NCI-H1417 (cell line): ENCODE measurements around the gene RASA4B.
"Not testable (repeated sequence)": the region's sequence is repeated elsewhere in the genome, so short reads cannot be mapped to it uniquely, and the experiment has no call there.

Source experiments
- DNase-seq, 3 experiments: peaks; one replicate each; lab custom pipeline; 2025; lab: John Stamatoyannopoulos, UW

Gene RASA4B

DNA sequence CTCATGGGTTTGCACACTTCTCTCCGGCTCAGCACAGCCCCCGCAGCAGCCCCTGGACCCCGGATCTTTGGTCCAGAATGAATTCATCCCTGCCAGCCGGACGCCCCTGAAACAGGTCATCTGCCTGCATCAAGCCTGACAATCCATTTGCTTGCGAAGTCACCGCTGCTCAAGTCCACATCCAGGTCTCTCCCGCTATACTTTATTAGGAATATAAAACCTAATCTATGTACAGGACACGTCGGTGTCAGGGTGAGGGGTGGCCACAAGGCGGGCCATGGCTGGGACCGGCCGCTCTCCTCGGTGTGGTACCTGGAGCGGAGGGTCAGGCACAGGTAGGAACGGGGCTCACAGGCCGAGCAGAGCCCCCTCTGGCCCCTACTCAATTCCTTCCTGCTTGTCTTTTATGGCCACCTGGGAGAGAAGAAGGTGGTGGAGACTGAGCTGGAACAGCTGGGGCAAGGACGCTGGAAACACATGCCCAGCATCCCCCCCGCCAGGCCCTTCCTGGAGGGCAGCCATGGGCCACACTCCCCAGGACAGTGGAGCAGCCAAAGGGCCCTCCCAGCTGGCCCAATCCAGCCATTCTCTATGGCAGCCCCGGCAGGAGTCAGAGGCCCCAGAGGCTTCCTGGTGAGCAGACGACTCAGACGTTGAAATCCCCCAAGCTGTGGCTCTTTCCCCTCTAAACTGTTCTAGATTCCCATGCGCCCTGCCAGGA is 44.1 kb downstream of the RASA4B start:
- DNase-seq: no peak

DNA sequence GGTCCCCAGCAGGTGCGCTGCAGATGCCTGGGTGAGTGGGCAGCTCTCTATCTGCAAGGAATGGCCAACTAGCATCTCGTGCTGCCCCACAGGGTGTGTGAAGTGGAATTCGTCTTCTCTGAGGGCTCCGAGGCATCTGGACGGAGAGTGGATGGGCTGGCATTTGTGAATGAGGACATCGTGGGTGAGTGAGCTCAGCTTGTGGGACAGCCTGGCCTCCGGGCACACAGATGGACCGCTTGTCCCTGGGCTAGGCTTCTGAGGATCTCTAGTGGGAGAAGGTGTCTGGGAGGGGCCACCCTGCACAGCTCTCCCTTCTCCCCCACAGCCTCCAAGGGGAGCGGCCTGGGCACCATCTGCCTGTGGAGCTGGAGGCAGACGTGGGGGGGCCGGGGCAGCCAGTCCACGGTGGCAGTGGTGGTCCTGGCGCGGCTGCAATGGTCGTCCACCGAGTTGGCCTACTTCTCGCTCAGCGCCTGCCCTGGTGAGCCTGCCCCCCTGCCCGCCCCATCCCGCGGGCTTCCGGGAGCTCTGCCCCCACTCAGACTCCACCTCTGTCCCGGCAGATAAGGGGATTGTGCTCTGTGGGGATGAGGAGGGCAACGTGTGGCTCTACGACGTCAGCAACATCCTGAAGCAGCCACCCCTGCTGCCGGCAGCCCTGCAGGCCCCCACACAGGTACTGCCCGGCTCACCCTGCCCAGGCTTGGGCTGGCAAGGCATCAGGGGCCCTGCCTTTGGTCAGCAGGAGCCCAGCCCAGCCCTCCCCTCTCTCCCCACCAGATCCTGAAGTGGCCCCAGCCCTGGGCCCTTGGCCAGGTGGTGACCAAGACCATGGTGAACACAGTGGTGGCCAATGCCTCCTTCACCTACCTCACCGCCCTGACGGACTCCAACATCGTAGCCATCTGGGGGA is 45.2 kb downstream of the RASA4B start:
- no peak for DNase-seq

DNA sequence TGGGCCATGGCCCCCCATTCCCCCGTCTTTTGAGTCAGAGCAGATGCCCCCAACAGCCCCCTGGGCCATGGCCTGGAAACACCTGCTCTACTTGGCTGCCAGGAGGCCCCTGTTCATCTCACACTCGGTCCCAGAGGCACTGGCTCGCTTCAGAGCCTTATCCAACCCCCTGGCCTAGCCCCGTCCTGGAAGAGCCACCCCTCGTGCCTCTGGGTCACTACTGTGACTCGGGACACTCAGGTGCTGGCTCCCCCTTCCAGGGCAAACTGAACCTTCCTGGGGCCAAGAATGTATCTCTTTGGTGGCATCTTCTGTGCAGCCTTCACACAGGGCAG is 45.8 kb downstream of the RASA4B start:
- no peak for DNase-seq

DNA sequence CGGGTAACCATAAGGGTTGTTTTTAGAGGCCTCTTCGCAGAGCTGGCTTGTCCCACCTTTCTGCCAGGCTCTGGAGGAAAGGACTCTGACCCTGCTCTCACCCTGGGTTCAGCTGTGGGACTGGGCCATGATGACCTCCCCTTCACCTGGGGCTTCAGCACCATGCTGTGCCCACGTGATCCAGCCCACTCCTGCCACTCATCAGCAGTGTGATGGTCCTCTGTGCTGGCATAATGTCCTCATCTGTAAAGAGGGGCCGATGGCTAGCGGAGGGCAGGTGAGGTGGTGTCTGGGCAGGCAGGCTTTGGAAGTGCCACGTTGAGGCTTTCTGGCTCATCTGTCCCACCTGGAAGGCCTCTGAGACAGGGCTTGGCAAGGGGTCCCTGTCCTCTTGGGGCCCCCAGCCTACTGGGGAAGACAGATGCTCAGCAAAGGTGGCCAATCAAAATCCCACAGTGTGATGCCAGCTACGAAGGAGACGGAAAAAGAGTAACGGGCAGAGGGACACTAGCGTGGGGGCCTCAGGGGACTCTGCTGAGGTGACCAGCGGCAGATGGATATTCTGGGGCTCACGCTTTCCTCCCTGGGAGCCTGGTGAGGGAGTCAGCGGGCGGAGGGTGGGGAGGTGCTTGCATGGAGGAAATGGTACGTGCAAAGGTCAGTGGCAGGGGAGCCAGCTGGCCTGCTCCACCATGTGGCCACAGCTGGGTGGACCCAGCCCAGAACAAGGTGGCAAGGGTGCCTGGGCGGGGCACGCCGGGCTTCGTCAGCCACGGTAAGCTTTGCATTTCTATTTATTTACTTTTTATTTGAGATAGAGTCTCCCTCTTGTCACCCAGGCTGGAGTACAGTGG is 47.4 kb downstream of the RASA4B start:
- no peak for DNase-seq

DNA sequence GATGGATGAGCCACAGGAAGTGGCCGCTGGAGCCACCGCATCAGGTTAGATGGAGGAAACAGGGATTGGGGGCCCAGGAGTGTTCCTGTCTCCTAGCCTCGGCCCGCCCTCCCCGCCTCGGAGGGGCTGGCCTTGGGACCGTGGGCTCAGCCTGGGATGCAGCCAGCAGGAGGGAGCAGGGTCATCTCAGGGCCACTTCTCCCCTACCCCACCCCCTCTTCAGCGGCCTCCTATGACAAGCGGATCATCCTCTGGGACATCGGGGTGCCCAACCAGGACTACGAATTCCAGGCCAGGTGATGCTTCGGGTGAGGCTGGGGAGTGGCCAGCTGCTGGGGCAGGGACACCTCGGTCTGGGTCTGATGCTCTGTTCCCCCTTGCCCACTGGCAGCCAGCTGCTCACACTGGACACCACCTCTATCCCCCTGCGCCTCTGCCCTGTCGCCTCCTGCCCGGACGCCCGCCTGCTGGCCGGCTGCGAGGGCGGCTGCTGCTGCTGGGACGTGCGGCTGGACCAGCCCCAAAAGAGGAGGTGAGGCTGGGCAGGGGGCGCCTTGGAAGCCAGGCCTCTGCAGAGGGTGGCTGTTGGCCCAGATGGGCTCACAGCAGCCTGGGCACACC is 48.1 kb downstream of the RASA4B start:
- no peak for DNase-seq

DNA sequence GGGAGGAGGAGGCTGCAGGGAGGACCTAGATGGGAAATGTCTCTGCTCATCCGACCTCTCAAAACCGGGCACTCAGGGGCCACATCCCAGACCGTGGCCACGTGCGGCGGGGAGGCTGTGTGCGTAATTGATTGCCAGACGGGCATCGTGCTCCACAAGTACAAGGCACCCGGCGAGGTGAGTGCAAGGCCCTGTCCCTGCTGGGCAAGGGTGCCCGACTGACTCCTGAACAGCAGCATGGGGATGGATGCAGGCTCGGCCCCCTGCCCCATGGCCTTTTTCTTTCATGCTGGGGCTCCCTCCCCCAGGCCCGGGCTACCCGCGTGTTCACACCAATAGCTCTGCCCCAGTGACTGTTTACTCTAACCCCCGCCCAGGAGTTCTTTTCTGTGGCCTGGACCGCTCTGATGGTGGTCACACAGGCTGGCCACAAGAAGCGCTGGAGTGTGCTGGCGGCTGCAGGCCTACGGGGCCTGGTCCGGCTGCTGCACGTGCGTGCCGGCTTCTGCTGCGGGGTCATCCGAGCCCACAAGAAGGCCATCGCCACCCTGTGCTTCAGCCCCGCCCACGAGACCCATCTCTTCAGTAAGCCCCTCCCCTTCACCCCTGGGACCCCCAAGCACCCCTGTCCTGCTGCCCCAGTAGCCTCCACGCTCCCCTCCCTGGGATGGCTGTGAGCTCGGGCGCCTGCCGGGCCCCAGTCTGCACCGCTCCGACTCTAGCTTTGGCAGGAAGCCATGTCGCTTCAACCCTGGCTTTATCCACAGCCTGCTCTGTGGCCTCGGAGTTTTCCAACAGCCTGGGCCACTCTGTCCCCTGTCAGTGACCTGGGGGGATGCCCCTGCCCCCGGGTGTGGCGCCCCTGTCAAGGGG is 48.9 kb downstream of the RASA4B start:
- no peak for DNase-seq

DNA sequence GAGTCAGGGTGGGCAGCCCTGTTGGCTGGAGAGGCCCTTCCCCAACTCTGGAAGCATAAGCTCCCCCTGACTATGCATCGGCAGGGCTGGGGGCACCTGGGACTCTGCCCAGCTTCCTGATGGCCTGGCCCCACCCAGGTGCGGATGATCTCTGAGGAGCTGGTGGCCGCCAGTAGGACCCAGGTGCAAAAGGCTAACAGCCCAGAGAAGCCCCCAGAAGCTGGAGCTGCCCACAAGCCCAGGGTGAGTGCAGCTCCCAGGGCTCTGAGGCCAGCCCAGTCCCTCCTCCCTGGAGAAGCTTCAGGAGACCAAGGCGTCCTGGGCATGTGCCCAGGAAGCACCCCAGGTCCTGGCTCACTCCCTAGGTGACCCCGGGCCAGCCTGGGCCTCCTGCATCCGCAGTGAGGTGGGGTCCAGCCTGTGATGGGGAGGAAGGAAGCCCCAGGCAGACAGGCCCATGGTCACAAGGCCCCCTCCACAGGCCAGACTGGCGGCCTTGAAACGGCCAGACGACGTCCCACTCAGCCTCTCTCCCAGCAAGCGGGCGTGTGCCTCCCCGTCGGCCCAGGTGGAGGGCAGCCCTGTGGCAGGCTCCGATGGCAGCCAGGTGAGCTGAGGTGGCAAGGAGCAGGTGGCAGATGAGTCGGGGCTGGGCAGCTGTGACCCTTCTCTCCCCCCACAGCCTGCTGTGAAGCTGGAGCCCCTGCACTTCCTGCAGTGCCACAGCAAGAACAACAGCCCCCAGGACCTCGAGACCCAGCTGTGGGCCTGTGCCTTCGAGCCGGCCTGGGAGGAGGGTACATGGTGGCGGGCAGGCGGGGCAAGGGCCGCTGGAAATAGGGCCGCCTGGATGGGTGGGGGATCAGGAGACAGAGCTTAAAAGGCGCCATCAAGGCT is 49.7 kb downstream of the RASA4B start:
- no peak for DNase-seq

DNA sequence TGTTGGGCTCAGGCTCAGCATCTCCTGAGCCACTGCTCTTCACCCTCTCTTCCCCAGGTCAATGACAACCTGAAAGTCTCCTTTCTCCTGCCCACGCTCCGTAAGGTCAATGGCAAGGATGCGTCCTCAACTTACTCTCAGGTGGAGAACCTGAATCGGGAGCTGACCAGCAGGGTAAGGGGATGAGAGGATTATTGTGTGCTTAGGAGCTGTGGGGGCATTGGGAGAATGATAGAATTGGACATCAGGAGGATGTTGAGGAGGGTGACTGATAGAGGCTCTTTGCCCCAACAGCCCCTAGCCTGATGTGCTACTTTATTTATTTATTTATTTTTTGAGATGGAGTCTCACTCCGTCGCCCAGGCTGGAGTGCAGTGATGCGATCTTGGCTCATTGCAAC is 51.5 kb downstream of the RASA4B start:
- DNase-seq: no peak

DNA sequence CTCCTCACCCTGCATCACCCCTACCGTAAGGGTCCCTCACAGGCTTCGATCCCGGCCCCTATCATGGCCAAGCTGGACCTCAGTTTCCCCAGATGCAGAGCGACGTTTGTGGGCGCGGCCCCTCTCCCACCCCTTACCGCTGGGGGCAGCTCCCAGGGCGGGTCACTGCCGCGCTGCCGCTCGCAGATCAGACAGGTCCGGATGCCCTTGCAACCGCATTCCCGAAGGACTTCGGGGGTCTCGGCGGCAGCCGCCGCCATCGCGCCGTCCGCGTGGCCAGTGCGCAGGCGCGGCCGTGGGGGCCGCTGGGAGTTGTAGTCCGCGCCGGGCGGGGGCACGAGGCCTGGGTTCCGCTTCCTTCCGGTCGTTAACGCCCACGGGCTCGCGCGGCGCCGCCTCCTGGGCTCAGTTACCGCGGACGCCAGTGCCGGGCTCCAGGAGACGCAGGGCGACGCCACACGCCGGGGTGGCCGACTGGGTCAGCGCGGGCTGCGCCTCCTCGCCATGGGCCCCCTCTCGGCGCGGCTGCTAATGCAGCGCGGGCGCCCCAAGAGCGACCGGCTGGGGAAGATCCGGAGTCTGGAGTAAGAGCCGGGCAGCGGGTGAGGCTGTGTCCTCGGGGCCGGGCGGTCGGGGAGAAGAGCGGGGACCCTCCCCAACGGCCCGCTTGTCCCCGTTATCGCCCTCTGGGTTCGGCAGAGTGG is 52.8 kb downstream of the RASA4B start, which contains the start of the genes ALKBH4 and LRWD1:
Gene ALKBH4 (minus strand): TSS at position 287 of the 704 bp plus-strand sequence. CDS start 27 bp downstream, at position 260.
Gene LRWD1 (plus strand): TSS at position 408 of the 704 bp plus-strand sequence. CDS start 97 bp downstream, at position 505.
- DNase-seq: peak; percentile 95 to 97 (median 95)

DNA sequence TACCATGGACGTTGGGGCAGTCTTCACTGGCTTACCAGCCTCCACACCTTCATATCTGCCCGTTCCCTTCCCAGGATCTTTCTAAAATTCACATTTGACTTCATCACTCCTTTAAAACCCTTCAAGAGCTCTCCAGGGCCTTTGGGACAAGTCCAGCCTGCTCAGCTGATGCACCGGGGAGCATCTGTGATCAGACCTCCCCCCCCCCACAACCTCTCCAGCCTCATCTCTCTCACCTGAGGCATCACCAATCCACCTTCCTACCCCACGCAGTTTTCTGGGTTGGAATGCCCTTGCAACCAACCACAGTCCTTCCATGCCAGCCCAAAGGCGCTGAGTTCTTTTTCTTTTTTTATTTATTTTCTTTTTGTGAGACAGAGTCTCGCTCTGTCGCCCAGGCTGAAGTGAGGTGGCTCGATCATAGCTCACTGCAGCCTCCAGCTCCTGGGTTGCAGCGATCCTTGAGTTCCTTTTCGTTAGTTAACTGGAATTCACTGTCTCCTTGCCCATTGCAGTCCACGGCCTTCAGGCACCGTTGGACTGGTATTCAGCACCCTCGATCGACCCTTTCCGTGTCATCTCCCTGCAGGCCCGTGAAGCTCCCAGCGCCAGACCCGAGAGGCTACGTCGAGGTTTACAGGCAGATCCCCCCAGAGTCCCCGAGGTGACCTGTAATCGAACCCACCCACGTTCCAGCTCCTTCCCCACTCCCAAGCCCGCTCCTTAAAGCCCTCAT is 53.6 kb downstream of the RASA4B start:
- no peak for DNase-seq

DNA sequence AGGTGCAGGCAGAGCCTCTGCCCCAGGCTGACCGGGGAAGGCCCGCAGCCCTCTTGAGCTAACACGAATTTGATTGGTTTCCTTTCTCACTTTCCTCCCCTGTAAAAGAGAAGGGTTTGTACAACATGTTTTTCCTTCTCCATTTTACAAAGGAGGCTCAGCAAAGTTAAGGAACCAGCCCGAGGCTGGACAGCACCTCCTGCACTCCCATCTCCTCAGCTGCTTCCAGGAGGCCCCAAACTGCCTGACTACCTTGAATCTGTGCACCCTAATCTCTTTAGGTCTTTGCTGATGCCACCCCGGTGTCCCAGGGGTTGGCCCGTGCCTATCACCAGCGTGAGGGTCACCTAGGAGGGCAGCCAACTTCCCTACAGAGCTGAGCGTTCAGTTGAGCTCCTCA is 57.1 kb downstream of the RASA4B start:
- no peak for DNase-seq

DNA sequence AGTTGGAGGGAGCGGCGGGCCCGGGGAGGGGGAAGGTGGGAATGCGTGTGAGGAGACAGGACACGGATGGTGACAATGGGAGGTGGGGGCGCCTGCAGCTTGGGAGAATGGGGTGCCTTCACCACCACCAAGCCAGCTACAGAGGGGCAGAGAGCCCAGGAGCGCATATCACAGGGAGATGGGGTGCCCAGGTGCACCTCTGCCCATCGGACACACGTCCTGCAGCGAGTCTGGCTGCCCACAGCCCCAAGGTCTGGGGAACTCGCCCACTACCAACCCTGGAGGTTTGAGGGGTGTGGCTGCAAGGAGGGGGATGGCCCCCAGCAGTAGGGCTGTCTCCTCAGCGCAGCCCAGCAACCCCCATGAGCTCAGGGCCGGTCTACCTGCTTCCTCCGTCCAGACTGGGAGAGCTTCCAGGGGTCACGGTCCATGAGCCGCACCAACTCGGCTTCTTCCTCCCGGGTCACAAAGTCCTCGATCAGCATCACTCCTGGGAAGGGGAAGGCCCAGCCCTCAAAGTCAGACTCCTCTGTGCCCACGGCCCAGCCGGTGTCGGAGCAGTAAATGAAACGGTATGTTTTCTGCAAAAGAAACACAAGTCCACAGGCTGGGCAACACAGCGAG is 58.2 kb downstream of the RASA4B start:
- no peak for DNase-seq

DNA sequence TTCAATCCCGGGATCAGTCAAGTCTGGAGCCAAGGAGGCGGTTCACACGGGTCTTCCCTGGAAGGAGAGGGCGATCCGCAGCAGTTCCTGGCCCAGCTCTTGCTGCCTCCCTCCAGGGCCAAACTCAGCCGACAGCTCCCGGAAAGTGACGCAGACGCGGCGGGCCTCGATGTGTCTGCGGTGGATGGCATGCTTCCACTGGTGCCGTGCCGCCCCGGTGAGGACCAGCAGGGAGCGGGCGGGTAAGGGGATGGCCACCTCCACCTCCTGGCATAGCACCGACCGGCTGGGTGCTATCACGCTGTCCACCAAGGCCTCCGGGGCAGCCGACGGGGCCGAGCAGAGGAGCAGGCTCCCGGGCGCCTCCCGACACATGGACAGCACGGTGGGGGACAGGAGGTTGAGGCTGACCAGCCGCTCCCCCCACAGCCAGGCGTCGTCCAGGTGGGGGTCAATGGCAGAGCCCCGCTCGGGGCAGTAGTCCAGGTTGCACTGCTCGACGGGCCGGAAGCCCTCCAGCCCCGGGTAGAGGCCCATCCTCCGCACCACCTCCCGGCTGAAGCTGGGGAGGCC is 60.1 kb downstream of the RASA4B start:
- DNase-seq: no peak

DNA sequence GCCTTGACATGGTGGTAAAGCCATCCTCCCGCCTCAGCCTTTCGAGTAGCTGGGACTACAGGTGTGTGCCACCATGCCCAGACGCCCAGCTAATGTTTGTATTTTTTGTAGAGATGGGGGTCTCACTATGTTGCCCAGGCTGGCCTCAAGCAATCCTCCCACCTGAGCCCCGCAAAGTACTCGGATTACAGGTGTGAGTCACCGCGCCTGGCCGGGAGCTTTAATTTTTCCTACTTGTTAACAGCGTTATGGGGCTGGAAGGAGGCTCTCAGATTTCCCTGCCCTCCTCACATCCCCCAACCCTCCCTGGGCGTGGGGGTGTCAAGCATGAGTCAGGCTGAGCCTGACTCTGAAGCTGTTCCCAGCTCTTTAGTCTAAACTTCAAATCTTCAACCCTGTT is 61.2 kb downstream of the RASA4B start:
- no peak for DNase-seq

DNA sequence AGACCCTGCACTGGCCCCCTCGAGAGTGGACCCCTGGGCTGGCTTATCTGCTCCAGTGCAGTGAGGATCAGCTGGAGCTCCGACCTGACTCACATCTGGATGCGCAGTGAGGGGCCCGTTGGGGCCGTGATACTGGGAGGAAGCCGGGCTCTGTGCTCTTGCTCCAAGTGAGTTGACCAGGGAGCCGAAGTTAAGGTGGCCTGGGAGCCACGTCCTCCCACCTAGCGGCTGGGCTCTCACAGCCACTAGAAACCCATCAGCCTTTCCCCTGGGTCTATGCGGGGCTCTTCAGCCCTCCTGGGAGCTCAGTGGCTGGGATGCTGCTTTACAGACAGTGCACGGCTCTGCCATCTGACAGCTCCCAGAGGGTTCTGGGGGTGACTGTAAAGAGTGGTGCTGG is 62.0 kb downstream of the RASA4B start:
- DNase-seq: no peak

DNA sequence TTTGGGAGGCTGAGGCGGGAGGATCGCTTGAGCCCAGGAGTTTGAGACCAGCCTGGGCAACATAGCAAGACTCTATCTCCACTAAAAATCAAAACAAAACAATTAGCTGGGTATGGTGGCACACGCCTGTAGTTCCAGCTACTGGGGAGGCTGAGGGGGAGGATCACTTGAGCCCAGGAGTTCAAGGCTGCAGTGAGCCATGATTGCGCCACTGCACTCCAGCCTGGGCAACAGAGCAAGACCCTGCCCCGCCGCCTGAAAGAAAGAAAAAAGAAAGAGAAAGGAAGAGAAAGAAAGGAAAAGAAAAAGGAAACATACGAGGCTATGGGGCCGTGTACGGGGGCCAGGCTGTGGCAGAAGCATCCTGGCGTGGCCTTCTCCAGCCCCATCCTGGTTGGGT is 62.6 kb downstream of the RASA4B start:
- not testable (repeated sequence) for DNase-seq

DNA sequence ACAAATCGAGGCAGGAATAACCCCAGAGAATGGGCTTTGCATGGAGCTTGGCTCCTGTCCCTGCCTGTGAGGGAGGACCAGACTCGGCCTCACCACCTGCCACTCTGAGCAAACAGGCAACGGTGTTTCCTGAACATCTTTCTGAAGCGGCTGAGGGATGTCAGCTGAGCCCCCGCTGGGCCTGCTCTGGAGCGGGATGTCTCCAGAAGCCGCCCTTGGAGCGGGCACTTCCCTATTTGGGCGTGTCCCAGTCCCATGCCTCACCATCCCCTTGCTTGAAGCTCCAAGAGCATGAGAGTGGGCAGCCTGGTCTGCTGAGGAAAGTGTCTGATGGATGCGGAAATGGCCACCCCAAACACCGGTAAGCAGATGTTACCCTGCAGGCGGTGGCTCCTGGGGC is 63.1 kb downstream of the RASA4B start:
- DNase-seq: no peak

DNA sequence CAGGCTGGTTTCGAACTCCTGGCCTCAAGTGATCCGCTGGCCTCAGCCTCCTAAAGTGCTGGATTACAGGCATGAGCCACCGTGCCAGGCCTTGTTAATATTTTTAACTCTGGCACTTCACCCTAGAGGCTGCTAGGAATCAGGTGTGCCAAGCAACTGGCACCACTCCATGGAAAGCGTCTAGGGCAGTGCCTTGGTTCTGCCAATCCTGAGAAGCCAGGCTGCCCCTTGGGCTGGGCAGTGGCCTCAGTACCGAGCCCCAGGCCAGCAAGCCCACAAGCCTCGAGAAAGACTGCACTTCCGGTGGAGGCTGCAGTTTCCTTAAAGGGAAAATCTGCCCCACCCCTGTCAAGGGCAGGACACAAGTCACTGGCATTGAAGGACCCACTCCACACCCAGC is 64.3 kb downstream of the RASA4B start:
- peak in 1 of 3 experiments; percentile 69 for DNase-seq
